DND-41 (cell line): ENCODE data around the gene DLG1.

Experiments
- ATAC-seq: fragments of 200-7000 bp; cut with Tn5 transposase; 3 replicates; pipeline ENCODE4 v1.9.1; 2021; ENCODE audit warnings: low read depth; ENCODE audit not compliant: insufficient read depth
- DNase-seq: peaks from one replicate; pipeline ENCODE4 v3.0.0-alpha.2; 2020
- H2AFZ ChIP-seq: 2 replicates; pipeline ENCODE4 v1.6.0; 2012; ENCODE audit warnings: low read depth, low read length
- H3K27ac ChIP-seq: 2 replicates; pipeline ENCODE4 v1.5.1; 2012; ENCODE audit warnings: low read length, inconsistent platforms
- H3K27me3 ChIP-seq: fragments of 200-600 bp; sonication (generic); 2 replicates; pipeline ENCODE4 v1.6.0; 2012; ENCODE audit warnings: low read length, mild to moderate bottlenecking, inconsistent platforms; ENCODE audit not compliant: insufficient read depth, poor library complexity
- H3K36me3 ChIP-seq: 2 replicates; pipeline ENCODE4 v1.5.1; 2012; ENCODE audit warnings: low read length, inconsistent platforms; ENCODE audit not compliant: insufficient read depth
- H3K4me1 ChIP-seq: 2 replicates; pipeline ENCODE4 v1.5.1; 2012; ENCODE audit warnings: mild to moderate bottlenecking, low read length; ENCODE audit not compliant: insufficient read depth
- H3K4me2 ChIP-seq: 2 replicates; pipeline ENCODE4 v1.6.0; 2012; ENCODE audit warnings: mild to moderate bottlenecking, moderate library complexity, low read length, inconsistent platforms; ENCODE audit not compliant: insufficient read depth
- H3K4me3 ChIP-seq, 2 experiments: fragments of 200-600 bp in 1 of 2; shearing (Covaris generic) in 1 of 2; 2 replicates each; pipeline ENCODE4 v1.5.1; 2012 to 2016; ENCODE audit warnings: inconsistent platforms in 2 of 2, low read length in 2 of 2, mild to moderate bottlenecking in 2 of 2, low read depth in 1 of 2, moderate library complexity in 1 of 2
- H3K79me2 ChIP-seq: 2 replicates; pipeline ENCODE4 v1.6.0; 2012; ENCODE audit warnings: low read length, inconsistent platforms; ENCODE audit not compliant: insufficient read depth
- H3K9ac ChIP-seq: 2 replicates; pipeline ENCODE4 v1.6.0; 2012; ENCODE audit warnings: low read depth, mild to moderate bottlenecking, inconsistent platforms, low read length, moderate library complexity
- H3K9me3 ChIP-seq: 2 replicates; pipeline ENCODE4 v1.5.1; 2012; ENCODE audit warnings: low read length, moderate library complexity, mild to moderate bottlenecking, inconsistent platforms; ENCODE audit not compliant: insufficient read depth, severe bottlenecking
- H4K20me1 ChIP-seq: 2 replicates; pipeline ENCODE4 v1.6.0; 2012; ENCODE audit warnings: low read length; ENCODE audit not compliant: insufficient read depth
- CTCF ChIP-seq: IDR thresholded peaks from 2 replicates; pipeline ENCODE4 v1.5.1; 2012; ENCODE audit warnings: borderline replicate concordance, low read length, moderate library complexity, mild to moderate bottlenecking; ENCODE audit not compliant: poor library complexity, severe bottlenecking; ENCODE audit errors: extremely low read depth
- EZH2 ChIP-seq: IDR thresholded peaks from 3 replicates; pipeline ENCODE4 v1.6.1; 2012; ENCODE audit warnings: borderline replicate concordance, low read depth, mild to moderate bottlenecking, moderate library complexity, low read length, inconsistent platforms; ENCODE audit not compliant: severe bottlenecking

The DLG1 gene

GRCh38 chr3:197191897-197192296 lies 106.5 kb downstream of the DLG1 start:
- Histone ChIP-seq H3K27ac (no peak overlapping the region), H3K9ac (no peak overlapping the region), H3K4me3 (no peak overlapping the region), H3K27me3 (no peaks in the 10 kb centered on the region), H3K79me2 (peaks cover 31% of the 10 kb centered on the region), H3K4me1 (no peaks in the 10 kb centered on the region), H3K4me2 (no peak overlapping the region), H3K9me3 (no peaks in the 10 kb centered on the region), H4K20me1 (peaks cover 11% of the 10 kb centered on the region; the same call in 1 of the 2 replicates), H3K36me3 (peaks cover 4% of the 10 kb centered on the region; the same call in 1 of the 2 replicates), H2AFZ (no peak overlapping the region)
- ATAC-seq: no peak
- TF ChIP-seq CTCF: no peak
- TF ChIP-seq EZH2: no peak
- no peak for DNase-seq

- no peak overlapping the region for H3K4me3 ChIP-seq
- H3K79me2 ChIP-seq: peaks cover 21% of the 10 kb centered on the region
- no peaks in the 10 kb centered on the region for H3K27me3 ChIP-seq
- no peaks in the 10 kb centered on the region for H3K4me1 ChIP-seq
- peaks cover 12% of the 10 kb centered on the region; the same call in 1 of the 2 replicates for H4K20me1 ChIP-seq
- no peak overlapping the region for H3K27ac ChIP-seq
- TF ChIP-seq EZH2 (no peak), CTCF (no peak)
- H3K9me3 ChIP-seq: no peaks in the 10 kb centered on the region
- ATAC-seq (no peak), DNase-seq (no peak)
- no peak overlapping the region for H3K9ac ChIP-seq
- peaks cover 4% of the 10 kb centered on the region; the same call in 1 of the 2 replicates for H3K36me3 ChIP-seq
- H2AFZ ChIP-seq: no peak overlapping the region
- H3K4me2 ChIP-seq: no peak overlapping the region
Observed at GRCh38 chr3:197189623-197190022, 108.8 kb downstream of the DLG1 start.

- TF ChIP-seq CTCF (no peak), EZH2 (no peak)
- DNase-seq (no peak), ATAC-seq (no peak)
- Histone ChIP-seq H3K9me3 (no peaks in the 10 kb centered on the region), H3K36me3 (peaks cover 4% of the 10 kb centered on the region; the same call in 1 of the 2 replicates), H3K27ac (no peak overlapping the region), H3K4me2 (no peak overlapping the region), H4K20me1 (peaks cover 12% of the 10 kb centered on the region; the same call in 1 of the 2 replicates), H2AFZ (no peak overlapping the region), H3K4me3 (no peak overlapping the region), H3K79me2 (peaks cover 21% of the 10 kb centered on the region), H3K4me1 (no peaks in the 10 kb centered on the region), H3K27me3 (no peaks in the 10 kb centered on the region), H3K9ac (no peak overlapping the region)
Observed at GRCh38 chr3:197188963-197189362, 109.4 kb downstream of the DLG1 start.
